HG02852 (cell line): Measurements from ENCODE around the gene DDI2.
"Not testable (repeated sequence)": the region's sequence is repeated elsewhere in the genome, so short reads cannot be mapped to it uniquely, and the experiment has no call there.

Source experiments
- ATAC-seq: cut with Tn5 transposase; IDR thresholded peaks from one replicate; pipeline ENCODE4 v1.9.1; 2021; ENCODE audit warnings: mild to moderate bottlenecking, moderate library complexity; ENCODE audit not compliant: unreplicated experiment

Gene DDI2

DNA sequence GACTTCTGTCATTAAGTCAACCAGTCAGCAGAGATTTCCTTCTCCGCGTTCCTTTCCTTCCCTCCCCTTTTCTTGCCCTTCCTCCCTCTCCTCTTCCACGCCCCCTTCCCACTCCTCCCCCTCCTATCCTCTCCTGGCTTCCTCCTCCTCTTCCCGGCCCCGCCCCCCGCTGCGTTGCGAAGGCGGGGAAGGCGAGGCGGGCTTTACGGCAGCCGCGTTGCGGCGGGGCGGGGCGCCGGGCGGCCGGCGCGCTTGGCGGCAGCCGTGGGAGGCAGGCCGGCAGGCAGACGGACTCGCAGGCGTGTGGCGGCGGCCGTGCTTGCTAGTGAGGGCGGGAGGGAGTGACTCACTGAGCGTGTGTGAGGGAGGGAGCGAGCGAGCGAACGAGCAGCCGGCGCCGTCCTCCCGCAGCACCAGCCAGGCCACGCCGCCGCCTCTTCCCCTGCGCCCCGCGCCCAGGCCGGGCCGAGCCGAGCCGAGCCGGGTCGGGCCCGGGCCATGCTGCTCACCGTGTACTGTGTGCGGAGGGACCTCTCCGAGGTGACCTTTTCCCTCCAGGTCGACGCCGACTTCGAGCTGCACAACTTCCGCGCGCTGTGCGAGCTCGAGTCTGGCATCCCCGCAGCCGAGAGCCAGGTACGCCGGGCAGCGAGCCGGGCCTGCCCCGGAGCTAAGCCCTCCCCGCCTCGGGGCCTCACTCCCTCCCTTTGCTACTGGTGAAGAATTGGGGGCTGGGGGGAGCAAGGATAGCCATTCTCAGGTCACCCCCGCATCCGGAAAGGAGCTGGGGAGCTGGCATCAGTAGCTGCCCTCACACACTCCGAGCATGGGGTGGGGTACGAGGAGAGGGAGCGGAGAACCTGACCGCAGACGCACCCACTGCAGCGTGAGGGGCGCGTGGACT is at the start of gene DDI2:
Gene DDI2, plus strand, starts transcription at position 286 of the 904 bp plus-strand sequence. Its CDS starts 213 bp downstream, at position 499.
- peak; percentile 67 for ATAC-seq

DNA sequence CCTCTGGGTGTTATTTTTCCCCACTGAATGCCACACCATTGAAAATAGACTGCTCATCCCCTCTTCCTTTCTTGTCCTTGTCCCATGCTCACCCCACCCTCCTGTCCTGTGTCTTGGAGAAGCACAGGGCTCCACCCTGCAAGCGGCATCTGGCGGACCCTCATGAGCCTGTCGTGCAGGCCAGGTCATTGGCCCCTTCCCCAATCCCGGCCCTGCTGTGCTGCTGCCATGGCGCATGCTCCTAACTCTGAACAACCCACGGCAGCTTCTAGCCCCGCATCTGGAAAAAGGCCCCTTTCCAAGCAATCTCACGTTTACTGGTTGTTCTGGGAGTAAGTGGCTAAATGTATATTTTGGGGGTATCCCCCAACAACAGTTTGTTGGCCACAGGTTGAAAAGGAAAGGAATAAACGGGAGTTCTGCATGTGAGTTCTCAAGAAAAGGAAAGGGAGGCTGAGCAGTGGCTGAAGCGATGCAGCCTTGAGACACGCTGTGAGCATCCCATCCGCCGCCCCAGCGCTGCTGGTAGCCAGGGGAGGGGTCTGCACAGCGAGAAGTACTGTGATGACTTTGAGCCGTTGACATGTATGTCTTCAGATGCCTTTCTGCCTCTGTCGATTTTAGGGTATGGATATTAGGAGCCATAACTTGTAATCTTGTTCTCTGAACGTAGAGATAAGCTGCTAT is 48.7 kb upstream of the DDI2 start:
- ATAC-seq, result no peak

DNA sequence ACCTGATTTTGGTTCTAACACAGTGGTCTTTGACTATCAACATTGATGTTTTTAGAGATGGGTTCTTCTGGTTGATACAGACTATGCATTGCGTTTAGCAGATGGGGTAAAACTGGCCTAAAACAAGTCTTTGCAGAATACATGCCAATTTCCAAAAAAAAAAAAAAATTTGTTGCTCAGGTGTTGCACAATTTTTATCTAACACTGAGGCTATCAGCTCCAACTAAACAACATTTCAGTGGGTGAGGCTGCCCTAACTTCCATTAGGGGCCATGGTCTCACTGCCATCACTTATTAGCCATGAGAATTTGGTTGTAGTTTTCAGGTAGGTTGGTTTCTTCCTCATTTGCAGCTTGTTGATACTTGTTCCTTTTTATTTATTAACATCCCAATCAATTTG is 46.4 kb upstream of the DDI2 start:
- no peak for ATAC-seq

- ATAC-seq, result no peak
Measured at GRCh38 chr1:15571266-15571665, 46.0 kb upstream of the DDI2 start.

- no peak for ATAC-seq
Measured at GRCh38 chr1:15573477-15573876, 43.8 kb upstream of the DDI2 start.

DNA sequence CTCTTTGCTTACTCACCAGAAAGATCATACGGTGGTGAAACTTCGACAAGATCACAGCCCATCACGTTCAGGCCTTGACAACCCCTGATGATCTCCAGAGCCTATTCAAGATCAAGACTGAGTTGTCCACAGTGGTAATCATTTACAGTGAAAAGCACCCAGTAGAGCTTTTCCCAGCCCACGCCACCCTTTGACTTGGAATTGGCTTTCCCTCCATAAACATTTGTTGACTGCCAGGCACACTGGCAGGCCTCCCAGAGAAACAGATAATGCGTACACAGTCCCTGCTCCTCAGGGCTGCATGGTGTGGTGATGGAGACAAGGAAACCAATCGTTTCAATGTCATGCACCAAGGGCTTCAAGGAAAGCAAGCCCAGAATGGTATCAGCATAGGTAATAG is 42.5 kb upstream of the DDI2 start:
- ATAC-seq, result no peak

- ATAC-seq, result no peak
Measured at GRCh38 chr1:15575549-15576150, 41.6 kb upstream of the DDI2 start.

GRCh38 chr1:15577691-15578090 is 39.6 kb upstream of the DDI2 start:
- ATAC-seq, result no peak

- ATAC-seq, result no peak
Measured at GRCh38 chr1:15578921-15579682, 38.2 kb upstream of the DDI2 start.

GRCh38 chr1:15579683-15580047 is 37.6 kb upstream of the DDI2 start:
- no peak for ATAC-seq

GRCh38 chr1:15583016-15583706 is 34.1 kb upstream of the DDI2 start:
- ATAC-seq, result no peak

- peak; percentile 56 for ATAC-seq
Measured at GRCh38 chr1:15584489-15585363, 32.5 kb upstream of the DDI2 start, which contains the start of gene AGMAT. Gene AGMAT, minus strand, starts transcription at chr1:15585051. Its CDS starts 84 bp downstream, at chr1:15584967.

- ATAC-seq, result no peak
Measured at GRCh38 chr1:15592285-15592684, 25.0 kb upstream of the DDI2 start.

DNA sequence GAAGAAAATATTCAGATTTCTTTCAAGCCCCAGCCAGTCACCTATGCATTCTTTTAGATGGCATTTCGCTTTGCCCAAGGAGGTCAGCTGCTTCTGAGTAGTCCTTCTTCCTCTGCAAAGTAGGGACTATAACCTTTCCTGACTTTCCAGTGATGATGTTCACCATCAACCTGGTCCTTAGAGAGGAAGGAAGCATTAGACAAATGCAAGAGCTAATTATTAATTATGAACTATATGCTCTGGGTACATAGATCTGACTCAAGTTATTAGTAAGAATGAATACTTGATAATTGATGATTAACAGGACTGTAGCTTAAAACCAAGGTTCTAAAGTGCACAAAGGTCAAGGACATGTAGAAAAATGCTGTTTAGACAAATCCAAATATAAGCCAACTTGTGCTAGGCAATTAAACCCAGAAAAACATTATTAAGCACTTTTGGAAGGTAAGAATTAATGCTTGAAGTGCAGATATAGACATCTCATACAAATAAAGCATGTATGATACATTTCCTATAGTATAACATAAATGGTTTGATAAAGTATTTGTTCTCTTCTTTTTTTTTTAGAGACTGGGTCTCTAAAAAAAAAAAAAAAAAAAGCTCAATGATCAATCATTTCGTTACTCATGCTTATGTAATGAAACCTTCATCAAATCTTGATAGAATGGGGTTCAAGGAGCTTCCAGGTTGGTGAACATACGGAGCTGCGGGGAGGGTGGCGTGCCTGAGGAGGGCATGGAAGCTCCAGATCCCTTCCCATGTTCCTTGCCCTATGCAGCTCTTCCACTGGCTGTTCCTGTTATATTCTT is 21.2 kb upstream of the DDI2 start:
- ATAC-seq, result no peak

- ATAC-seq, result no peak
Measured at GRCh38 chr1:15598436-15598835, 18.8 kb upstream of the DDI2 start.

GRCh38 chr1:15603050-15603965 is 13.9 kb upstream of the DDI2 start:
- peak; percentile 93 for ATAC-seq

DNA sequence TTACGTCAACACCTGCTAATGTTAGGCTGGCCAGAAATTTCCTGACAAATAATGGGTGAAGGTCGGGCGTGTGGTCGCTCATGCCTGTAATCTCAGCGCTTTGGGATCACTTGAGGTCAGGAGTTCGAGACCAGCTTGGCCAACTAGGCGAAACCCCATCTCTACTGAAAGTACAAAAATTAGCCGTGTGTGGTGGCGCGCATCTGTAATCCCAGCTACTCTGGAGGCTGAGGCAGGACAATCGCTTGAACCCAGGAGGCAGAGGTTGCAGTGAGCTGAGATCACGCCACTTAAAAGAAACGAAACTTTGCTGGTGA is 13.3 kb upstream of the DDI2 start:
- ATAC-seq, result not testable (repeated sequence)

DNA sequence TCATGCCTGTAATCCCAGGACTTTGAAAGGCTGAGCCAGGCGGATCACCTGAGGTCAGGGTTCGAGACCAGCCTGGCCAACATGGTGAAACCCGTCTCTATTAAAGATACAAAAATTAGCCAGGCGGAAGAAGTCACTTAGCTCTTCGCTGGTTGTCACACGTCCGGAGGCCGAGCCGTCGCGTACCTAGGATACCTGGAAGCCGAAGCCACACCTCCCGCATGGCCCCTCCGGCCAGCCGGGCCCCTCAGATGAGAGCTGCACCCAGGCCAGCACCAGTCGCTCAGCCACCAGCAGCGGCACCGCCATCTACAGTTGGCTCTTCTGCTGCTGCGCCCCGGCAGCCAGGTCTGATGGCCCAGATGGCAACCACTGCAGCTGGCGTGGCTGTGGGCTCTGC is 12.9 kb upstream of the DDI2 start:
- ATAC-seq, result not testable (repeated sequence)
